Keratinocyte (primary cell): Measurements from ENCODE around the gene ANKDD1A.

Experiments
- CTCF ChIP-seq, 3 experiments: IDR thresholded peaks in 1 of 3; conservative IDR thresholded peaks in 1 of 3; optimal IDR thresholded peaks in 1 of 3; 2 replicates in 2 of 3; 3 replicates in 1 of 3; pipeline versions ENCODE3 to v1.5.1; 2011; ENCODE audit warnings: low read length in 3 of 3, mild to moderate bottlenecking in 3 of 3, moderate library complexity in 2 of 3, control low read depth in 1 of 3, inconsistent platforms in 1 of 3; ENCODE audit not compliant: insufficient read depth in 2 of 3; ENCODE audit errors: extremely low read depth in 1 of 3
- EZH2 ChIP-seq: IDR thresholded peaks from one replicate; pipeline ENCODE4 v1.6.1; 2012; ENCODE audit warnings: inconsistent platforms, mild to moderate bottlenecking, low read length, moderate library complexity

GRCh38 chr15:64916365-64916764 is 4.7 kb downstream of the ANKDD1A start:
- TF ChIP-seq CTCF (optimal IDR thresholded peaks at IDR 0.05 in 1 of 3, IDR thresholded peaks at IDR 0.05 in 1 of 3, conservative IDR thresholded peaks at IDR 0.05 in 1 of 3; ENCODE audit: extremely low read depth in 1 of 3, insufficient read depth in 2 of 3, low read length in 3 of 3) (no peak), EZH2 (no peak)
